Uterus (tissue), 4 donors: Measurements from ENCODE around the gene TFEC. TPM values are rescaled to one million over a fixed set of nuclear protein-coding genes. Genes with fewer than 3 reads are reported as not detected.
"Not testable (repeated sequence)": the region's sequence is repeated elsewhere in the genome, so short reads cannot be mapped to it uniquely, and the experiment has no call there.

Source experiments
- DNase-seq, 2 donors: peaks; one replicate each; pipeline ENCODE4 v3.0.0-alpha.2; 2019 to 2020
- H3K27ac ChIP-seq, 2 donors: fragments of 200-600 bp; sonication (generic); 1 replicate in 1 of 2; 2 replicates in 1 of 2; pipeline ENCODE4 v1.5.1; 2016 to 2018
- H3K27me3 ChIP-seq, 2 donors: fragments of 200-600 bp; sonication (generic); one replicate each; pipeline ENCODE4 v1.5.1; 2018 to 2019; ENCODE audit warnings: control low read depth in 1 of 2
- H3K36me3 ChIP-seq, 2 donors: fragments of 200-600 bp; sonication (generic); one replicate each; pipeline ENCODE4 v1.5.1; 2019; ENCODE audit warnings: control low read depth in 1 of 2
- H3K4me1 ChIP-seq, 2 donors: fragments of 200-600 bp; sonication (generic); one replicate each; pipeline ENCODE4 v1.5.1; 2018 to 2019; ENCODE audit warnings: control low read depth in 1 of 2
- H3K4me3 ChIP-seq, 2 donors: fragments of 200-600 bp; sonication (generic); 1 replicate in 1 of 2; 2 replicates in 1 of 2; pipeline ENCODE4 v1.5.1; 2018 to 2019; ENCODE audit warnings: mild to moderate bottlenecking in 1 of 2
- H3K9me3 ChIP-seq, 2 donors: fragments of 200-600 bp; sonication (generic); one replicate each; pipeline ENCODE4 v1.5.1; 2019; ENCODE audit warnings: control low read depth in 1 of 2
- POLR2A ChIP-seq, 2 donors: fragments of 450-650 bp; IDR thresholded peaks; one replicate each; pipeline ENCODE4 v1.6.1; 2016; ENCODE audit warnings: antibody characterized with exemption in 2 of 2, mild to moderate bottlenecking in 1 of 2, moderate library complexity in 1 of 2
- intact Hi-C: fragments of 100-400 bp; cut with DNase I; formaldehyde crosslinking; loops from one replicate; pipeline ENCODE4 v1.15.1; 2023; ENCODE audit warnings: low total_unique reads
- total RNA-seq, 4 donors: library from RNA; depleted of rRNA in 3 of 4; stranded (reverse); fragments of >200 nt in 3 of 4; gene quantifications; one replicate each; pipeline versions ENCODE4 v1.1.0 to v1.2.4, GENCODE V29; 2014 to 2023
- TF ChIP-seq, protein P1 (sequence below), 4 experiments: fragments of 200-600 bp in 2 of 4; fragments of 450-650 bp in 2 of 4; sonication (generic) in 2 of 4; IDR thresholded peaks; one replicate each; pipeline ENCODE4 v1.5.1; 2016 to 2019; ENCODE audit warnings: antibody characterized with exemption in 4 of 4, mild to moderate bottlenecking in 2 of 4, moderate library complexity in 1 of 4
- donor health status: DM: yes; HTN: yes; CAD: no.

Gene TFEC
- total RNA-seq, 4 donors from 2014 or later: 0.51 to 4.4 (median 1.8) TPM

DNA sequence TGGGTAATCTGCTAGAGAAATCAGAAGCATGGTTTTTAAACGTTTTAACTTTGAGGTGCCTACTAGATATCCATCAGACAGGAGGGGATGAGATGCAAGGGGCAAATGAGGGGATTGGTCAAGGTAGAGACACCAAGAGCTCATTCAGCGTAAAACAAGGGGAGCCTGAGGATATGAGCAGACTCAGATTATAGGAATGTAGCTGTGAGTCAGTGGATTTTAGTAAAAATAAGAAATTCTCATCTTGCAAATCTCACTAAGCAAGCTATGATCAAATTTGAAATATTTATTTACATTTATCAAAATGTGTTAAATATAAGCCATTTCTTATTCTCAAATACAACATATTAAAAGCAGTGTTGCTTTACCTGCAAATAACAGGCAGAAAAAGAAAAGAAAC lies 21.4 kb upstream of the TFEC start:
- no peak for DNase-seq
- H3K27ac ChIP-seq: no peak overlapping the region
- intact Hi-C loops: no loop called here
- H3K9me3 ChIP-seq: no peaks in the 10 kb centered on the region
- TF ChIP-seq, protein P1, sequence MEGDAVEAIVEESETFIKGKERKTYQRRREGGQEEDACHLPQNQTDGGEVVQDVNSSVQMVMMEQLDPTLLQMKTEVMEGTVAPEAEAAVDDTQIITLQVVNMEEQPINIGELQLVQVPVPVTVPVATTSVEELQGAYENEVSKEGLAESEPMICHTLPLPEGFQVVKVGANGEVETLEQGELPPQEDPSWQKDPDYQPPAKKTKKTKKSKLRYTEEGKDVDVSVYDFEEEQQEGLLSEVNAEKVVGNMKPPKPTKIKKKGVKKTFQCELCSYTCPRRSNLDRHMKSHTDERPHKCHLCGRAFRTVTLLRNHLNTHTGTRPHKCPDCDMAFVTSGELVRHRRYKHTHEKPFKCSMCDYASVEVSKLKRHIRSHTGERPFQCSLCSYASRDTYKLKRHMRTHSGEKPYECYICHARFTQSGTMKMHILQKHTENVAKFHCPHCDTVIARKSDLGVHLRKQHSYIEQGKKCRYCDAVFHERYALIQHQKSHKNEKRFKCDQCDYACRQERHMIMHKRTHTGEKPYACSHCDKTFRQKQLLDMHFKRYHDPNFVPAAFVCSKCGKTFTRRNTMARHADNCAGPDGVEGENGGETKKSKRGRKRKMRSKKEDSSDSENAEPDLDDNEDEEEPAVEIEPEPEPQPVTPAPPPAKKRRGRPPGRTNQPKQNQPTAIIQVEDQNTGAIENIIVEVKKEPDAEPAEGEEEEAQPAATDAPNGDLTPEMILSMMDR (IDR thresholded peaks at IDR 0.05): no peak
- no peak for TF ChIP-seq POLR2A (IDR thresholded peaks at IDR 0.05)
- no peak overlapping the region for H3K4me3 ChIP-seq
- H3K4me1 ChIP-seq: no peaks in the 10 kb centered on the region
- H3K27me3 ChIP-seq: no peaks in the 10 kb centered on the region
- H3K36me3 ChIP-seq: no peaks in the 10 kb centered on the region

DNA sequence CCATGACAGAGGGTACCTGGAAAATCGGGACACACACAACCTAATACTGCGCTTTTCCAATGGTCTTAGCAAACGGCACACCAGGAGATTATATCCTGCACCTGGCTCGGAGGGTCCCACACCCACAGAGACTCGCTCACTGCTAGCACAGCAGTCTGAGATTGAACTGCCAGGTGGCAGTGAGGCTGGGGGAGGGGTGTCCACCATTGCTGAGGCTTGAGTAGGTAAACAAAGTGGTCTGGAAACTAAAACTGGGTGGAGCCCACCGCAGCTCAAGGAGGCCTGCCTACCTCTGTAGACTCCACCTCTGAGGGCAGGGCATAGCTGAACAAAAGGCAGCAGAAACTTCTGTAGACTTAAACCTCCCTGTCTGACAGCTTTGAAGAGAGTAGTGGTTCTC lies 16.7 kb upstream of the TFEC start:
- H3K36me3 ChIP-seq, DNase-seq, H3K4me1 ChIP-seq, H3K9me3 ChIP-seq, H3K27ac ChIP-seq, H3K4me3 ChIP-seq, intact Hi-C loops, H3K27me3 ChIP-seq: not testable (repeated sequence)

GRCh38 chr7:116045532-116045931 lies 15.0 kb upstream of the TFEC start:
- Histone ChIP-seq H3K27ac (no peak overlapping the region), H3K36me3 (no peaks in the 10 kb centered on the region), H3K9me3 (no peaks in the 10 kb centered on the region), H3K4me1 (no peaks in the 10 kb centered on the region), H3K4me3 (no peak overlapping the region), H3K27me3 (no peaks in the 10 kb centered on the region)
- intact Hi-C loops: no loop called here
- no peak for DNase-seq
- TF ChIP-seq POLR2A (IDR thresholded peaks at IDR 0.05): no peak
- TF ChIP-seq, protein P1 (IDR thresholded peaks at IDR 0.05): no peak

DNA sequence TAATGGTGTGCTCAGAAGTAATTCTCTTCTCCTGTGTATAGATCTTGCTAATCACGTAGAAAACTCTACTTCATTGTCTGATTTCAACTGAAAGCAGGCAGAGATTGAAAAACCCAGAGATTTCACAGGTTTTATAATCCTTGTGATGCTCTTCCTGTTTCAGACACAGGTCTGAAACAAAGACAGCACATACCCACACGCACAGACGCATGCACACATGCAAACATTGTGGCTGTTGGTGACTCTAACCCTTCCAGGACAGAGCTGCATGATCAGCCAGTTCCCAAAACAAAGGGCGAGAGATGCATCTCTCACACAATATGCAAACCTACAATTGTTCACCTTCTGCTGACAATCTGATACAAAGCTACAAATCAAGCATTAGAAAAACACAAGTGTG lies 11.1 kb upstream of the TFEC start:
- no peaks in the 10 kb centered on the region for H3K27me3 ChIP-seq
- no peak overlapping the region for H3K4me3 ChIP-seq
- H3K4me1 ChIP-seq: no peaks in the 10 kb centered on the region
- no peak for DNase-seq
- intact Hi-C loops: no loop called here
- no peaks in the 10 kb centered on the region for H3K9me3 ChIP-seq
- H3K36me3 ChIP-seq: no peaks in the 10 kb centered on the region
- no peak overlapping the region for H3K27ac ChIP-seq
- TF ChIP-seq, protein P1 (IDR thresholded peaks at IDR 0.05): no peak
- no peak for TF ChIP-seq POLR2A (IDR thresholded peaks at IDR 0.05)

DNA sequence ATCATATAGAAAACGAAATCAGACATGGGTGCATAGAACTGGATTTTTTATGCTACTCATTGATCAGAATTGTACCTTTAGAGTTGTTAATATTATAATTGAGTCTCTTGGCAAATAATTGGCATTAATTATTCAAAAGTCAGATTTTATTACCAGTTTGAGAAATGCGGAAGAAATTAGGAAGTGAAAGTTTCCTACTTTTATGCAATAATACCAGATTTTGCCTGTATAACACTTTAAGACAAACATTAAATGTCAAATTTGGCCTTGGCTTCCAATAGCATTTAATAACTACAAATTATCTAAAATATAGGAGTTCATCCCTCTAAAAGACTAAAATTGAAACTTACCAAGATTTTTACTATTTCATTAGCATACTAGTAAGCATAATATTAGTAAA lies 6.8 kb upstream of the TFEC start:
- no peaks in the 10 kb centered on the region for H3K36me3 ChIP-seq
- intact Hi-C loops: no loop called here
- TF ChIP-seq, protein P1 (IDR thresholded peaks at IDR 0.05): no peak
- no peak for TF ChIP-seq POLR2A (IDR thresholded peaks at IDR 0.05)

GRCh38 chr7:116034411-116034810 lies 3.8 kb upstream of the TFEC start:
- no peak for DNase-seq
- Histone ChIP-seq H3K27me3 (no peaks in the 10 kb centered on the region), H3K36me3 (no peaks in the 10 kb centered on the region), H3K4me1 (no peaks in the 10 kb centered on the region), H3K27ac (no peak overlapping the region), H3K4me3 (no peak overlapping the region), H3K9me3 (no peaks in the 10 kb centered on the region)
- intact Hi-C loops: no loop called here
- no peak for TF ChIP-seq POLR2A (IDR thresholded peaks at IDR 0.05)
- TF ChIP-seq, protein P1 (IDR thresholded peaks at IDR 0.05): no peak

More for the DNA sequence above, 6.8 kb upstream of the TFEC start:
- Histone ChIP-seq H3K9me3 (no peaks in the 10 kb centered on the region), H3K4me1 (no peaks in the 10 kb centered on the region), H3K4me3 (no peak overlapping the region), H3K27ac (no peak overlapping the region), H3K27me3 (no peaks in the 10 kb centered on the region)
- DNase-seq: no peak
